Endothelial cell of umbilical vein (primary cell): ENCODE measurements around the gene SYNGR4.

Experiments used
- EZH2 ChIP-seq: IDR thresholded peaks from 2 replicates; pipeline ENCODE4 v1.6.1; 2012; ENCODE audit warnings: borderline replicate concordance, low read depth, mild to moderate bottlenecking, moderate library complexity, low read length, inconsistent platforms; ENCODE audit not compliant: severe bottlenecking
- JUN ChIP-seq: IDR thresholded peaks from 2 replicates; pipeline ENCODE4 v1.6.1; 2011; ENCODE audit warnings: borderline replicate concordance, low read depth; ENCODE audit not compliant: insufficient read length, insufficient read depth
- POLR2A ChIP-seq: IDR thresholded peaks from 2 replicates; pipeline ENCODE4 v1.6.1; 2012; ENCODE audit warnings: low read depth, mild to moderate bottlenecking, control low read depth, low read length
- POLR2AphosphoS5 ChIP-seq: IDR thresholded peaks from 2 replicates; pipeline ENCODE4 v1.6.1; 2012; ENCODE audit warnings: low read depth, mild to moderate bottlenecking, control low read depth, low read length, moderate library complexity; ENCODE audit not compliant: insufficient read depth
- TF ChIP-seq, protein P1 (sequence below), 2 donors: IDR thresholded peaks; 1 replicate in 1 of 2; 2 replicates in 1 of 2; pipeline ENCODE4 v1.5.1; 2011; ENCODE audit warnings: low read length in 2 of 2, mild to moderate bottlenecking in 2 of 2, moderate library complexity in 2 of 2, control low read depth in 1 of 2, inconsistent platforms in 1 of 2, low read depth in 1 of 2; ENCODE audit not compliant: insufficient read depth in 1 of 2; ENCODE audit errors: extremely low read depth in 1 of 2
- TF ChIP-seq, protein P2 (sequence below): IDR thresholded peaks from 2 replicates; pipeline ENCODE4 v1.6.1; 2011; ENCODE audit not compliant: insufficient read depth, insufficient read length

DNA sequence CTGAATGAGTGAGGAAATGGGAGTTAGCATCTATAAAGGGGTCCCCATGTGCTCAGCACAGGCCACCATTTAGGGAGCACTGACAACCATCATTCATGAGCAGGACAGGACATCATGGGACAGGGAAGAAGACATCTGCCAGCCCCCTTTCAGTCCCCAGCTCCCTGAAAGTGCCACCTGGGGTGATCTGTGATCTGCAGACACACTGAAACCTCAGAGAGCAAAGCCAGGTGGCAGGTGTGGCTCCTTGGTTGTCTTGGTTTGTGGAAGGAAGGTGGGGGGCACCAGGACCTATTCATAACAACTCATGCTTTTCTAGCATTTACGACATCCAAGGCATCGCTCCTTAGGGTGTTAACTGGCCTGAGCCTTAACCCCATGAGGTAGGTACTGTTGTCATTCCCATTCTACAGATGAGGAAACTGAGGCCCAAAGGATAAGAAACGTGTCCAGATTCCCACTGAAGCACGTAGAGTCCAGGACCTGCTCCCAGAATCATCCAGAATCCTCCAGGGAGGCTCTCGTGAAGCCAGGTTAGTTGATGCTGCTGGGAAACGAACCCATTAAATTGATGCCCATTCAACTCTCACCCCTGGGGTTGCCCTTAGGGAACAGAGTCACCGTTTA, 21.4 kb downstream of the SYNGR4 start:
- no peak for TF ChIP-seq POLR2A
- TF ChIP-seq, protein P1, sequence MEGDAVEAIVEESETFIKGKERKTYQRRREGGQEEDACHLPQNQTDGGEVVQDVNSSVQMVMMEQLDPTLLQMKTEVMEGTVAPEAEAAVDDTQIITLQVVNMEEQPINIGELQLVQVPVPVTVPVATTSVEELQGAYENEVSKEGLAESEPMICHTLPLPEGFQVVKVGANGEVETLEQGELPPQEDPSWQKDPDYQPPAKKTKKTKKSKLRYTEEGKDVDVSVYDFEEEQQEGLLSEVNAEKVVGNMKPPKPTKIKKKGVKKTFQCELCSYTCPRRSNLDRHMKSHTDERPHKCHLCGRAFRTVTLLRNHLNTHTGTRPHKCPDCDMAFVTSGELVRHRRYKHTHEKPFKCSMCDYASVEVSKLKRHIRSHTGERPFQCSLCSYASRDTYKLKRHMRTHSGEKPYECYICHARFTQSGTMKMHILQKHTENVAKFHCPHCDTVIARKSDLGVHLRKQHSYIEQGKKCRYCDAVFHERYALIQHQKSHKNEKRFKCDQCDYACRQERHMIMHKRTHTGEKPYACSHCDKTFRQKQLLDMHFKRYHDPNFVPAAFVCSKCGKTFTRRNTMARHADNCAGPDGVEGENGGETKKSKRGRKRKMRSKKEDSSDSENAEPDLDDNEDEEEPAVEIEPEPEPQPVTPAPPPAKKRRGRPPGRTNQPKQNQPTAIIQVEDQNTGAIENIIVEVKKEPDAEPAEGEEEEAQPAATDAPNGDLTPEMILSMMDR (IDR thresholded peaks at IDR 0.05; ENCODE audit: extremely low read depth in 1 of 2, insufficient read depth in 1 of 2, low read depth in 1 of 2, low read length in 2 of 2): no peak
- no peak for TF ChIP-seq EZH2
- no peak for TF ChIP-seq POLR2AphosphoS5
- TF ChIP-seq, protein P2, sequence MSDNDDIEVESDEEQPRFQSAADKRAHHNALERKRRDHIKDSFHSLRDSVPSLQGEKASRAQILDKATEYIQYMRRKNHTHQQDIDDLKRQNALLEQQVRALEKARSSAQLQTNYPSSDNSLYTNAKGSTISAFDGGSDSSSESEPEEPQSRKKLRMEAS: no peak
- no peak for TF ChIP-seq JUN
